ENCODE results near the gene OSGIN1.

- TF ChIP-seq CTCF (IDR thresholded peaks at IDR 0.05; ENCODE audit: borderline replicate concordance, extremely low read depth, low read length, poor library complexity, severe bottlenecking) (no peak), EZH2 (IDR thresholded peaks at IDR 0.05; ENCODE audit: borderline replicate concordance, low read depth, low read length, severe bottlenecking) (no peak)
Measured at GRCh38 chr16:83958137-83958845, 5.3 kb downstream of the OSGIN1 start.
